K562 (cell line): ENCODE data around the gene COL11A2. TPM values are rescaled to one million over a fixed set of nuclear protein-coding genes. Genes with fewer than 3 reads are reported as not detected.

ENCODE experiments used
- ADNP ChIP-seq: fragments of 200-800 bp; sonication (Bioruptor generic); IDR thresholded peaks from 2 replicates; pipeline ENCODE4 v1.6.1; 2016; ENCODE audit warnings: missing genetic modification characterization, missing compliant biosample characterization
- BDP1 ChIP-seq: IDR thresholded peaks from 3 replicates; pipeline ENCODE4 v1.6.1; 2011; ENCODE audit not compliant: insufficient read length, insufficient read depth
- DPF2 ChIP-seq: fragments of 450-650 bp; IDR thresholded peaks from 2 replicates; pipeline ENCODE4 v1.6.1; 2016
- ETV6 ChIP-seq, 3 experiments: fragments of 150-350 bp in 1 of 3; sonication (generic) in 1 of 3; formaldehyde crosslinking in 1 of 3; IDR thresholded peaks; 2 replicates each; pipeline versions ENCODE4 v1.6.1 to v1.8.0; 2014 to 2022; ENCODE audit warnings: borderline replicate concordance in 2 of 3, low read depth in 2 of 3, antibody characterized with exemption in 1 of 3, low read length in 1 of 3, mild to moderate bottlenecking in 1 of 3, missing genetic modification reagents in 1 of 3
- FOXP1 ChIP-seq: sonication (generic); formaldehyde crosslinking; IDR thresholded peaks from 2 replicates; pipeline ENCODE4 v1.8.0; 2022; ENCODE audit warnings: mild to moderate bottlenecking, missing genetic modification reagents
- GTF2A2 ChIP-seq: IDR thresholded peaks from 2 replicates; pipeline ENCODE4 v1.6.1; 2016; ENCODE audit warnings: mild to moderate bottlenecking, missing genetic modification characterization, missing compliant biosample characterization
- HEY1 ChIP-seq: fragments of 250-450 bp; sonication (Bioruptor Pico); IDR thresholded peaks from 2 replicates; pipeline ENCODE4 v1.5.0; 2020; ENCODE audit warnings: mild to moderate bottlenecking, moderate library complexity, borderline replicate concordance
- HMG20A ChIP-seq: fragments of 450-650 bp; formaldehyde crosslinking; conservative IDR thresholded peaks from 2 replicates; pipeline ENCODE4 v1.4.0; 2020; ENCODE audit warnings: mild to moderate bottlenecking, mixed read lengths
- NCOA4 ChIP-seq: fragments of 450-650 bp; IDR thresholded peaks from 2 replicates; pipeline ENCODE4 v1.6.1; 2018; ENCODE audit warnings: mild to moderate bottlenecking; ENCODE audit not compliant: partially characterized antibody
- PPARD ChIP-seq: fragments of 250-450 bp; sonication (Bioruptor Pico); IDR thresholded peaks from 2 replicates; pipeline ENCODE4 v1.8.0; 2022; ENCODE audit warnings: inconsistent platforms, mild to moderate bottlenecking, moderate library complexity
- SIRT6 ChIP-seq: IDR thresholded peaks from one replicate; pipeline ENCODE4 v1.6.1; 2012; ENCODE audit warnings: low read depth, mild to moderate bottlenecking, control low read depth, inconsistent platforms, low read length, moderate library complexity
- SMARCA4 ChIP-seq: fragments of 450-650 bp; IDR thresholded peaks from 2 replicates; pipeline ENCODE4 v1.6.1; 2016
- SUPT5H ChIP-seq: fragments of 450-650 bp; IDR thresholded peaks from 2 replicates; pipeline ENCODE4 v1.6.1; 2016
- TAF7 ChIP-seq: fragments of 450-650 bp; IDR thresholded peaks from 2 replicates; pipeline ENCODE4 v1.6.1; 2016; ENCODE audit warnings: missing genetic modification characterization, missing compliant biosample characterization
- ZBTB8A ChIP-seq: fragments of 450-650 bp; IDR thresholded peaks from 2 replicates; pipeline ENCODE4 v1.6.1; 2018; ENCODE audit warnings: mild to moderate bottlenecking, moderate library complexity; ENCODE audit not compliant: partially characterized antibody
- ZNF57 ChIP-seq: fragments of 450-650 bp; formaldehyde crosslinking; IDR thresholded peaks from 2 replicates; pipeline ENCODE4 v1.4.0; 2020; ENCODE audit warnings: mild to moderate bottlenecking, moderate library complexity
- ZNF830 ChIP-seq: fragments of 250-450 bp; sonication (Bioruptor Pico); IDR thresholded peaks from 2 replicates; pipeline ENCODE4 v1.5.0; 2021; ENCODE audit warnings: mild to moderate bottlenecking
- polyA plus RNA-seq, 8 experiments: library from polyadenylated mRNA; depleted of rRNA in 4 of 8; stranded (reverse) in 5 of 8; unstranded in 3 of 8; fragments of >200 nt; fragmentation: Nextera tagmentation in 2 of 8; fragmentation: Illumina TruSeq in 1 of 8; extraction: Ambion mirVana in 2 of 8; extraction: Trizol in 1 of 8; gene quantifications; 2 replicates each; pipeline versions ENCODE4 v1.2.1 to v1.2.3, GENCODE V29; 2011 to 2014; ENCODE audit warnings: inconsistent platforms in 1 of 8, missing spikeins in 1 of 8
- total RNA-seq, 7 experiments: library from RNA; depleted of rRNA in 6 of 7; stranded (reverse); fragments of >200 nt in 6 of 7; fragmentation: Illumina TruSeq in 2 of 7; extraction: Trizol in 2 of 7; gene quantifications; 2 replicates each; pipeline versions ENCODE4 v1.2.1 to v1.2.3, GENCODE V29; 2011 to 2021; ENCODE audit warnings: low replicate concordance in 1 of 7
- TF ChIP-seq, protein P1 (sequence below): sonication (generic); formaldehyde crosslinking; IDR thresholded peaks from 2 replicates; pipeline ENCODE4 v1.8.0; 2023; ENCODE audit warnings: mild to moderate bottlenecking, missing genetic modification reagents
- TF ChIP-seq, protein P2 (sequence below): fragments of 450-650 bp; conservative IDR thresholded peaks from 2 replicates; pipeline ENCODE4 v1.6.1; 2016; ENCODE audit warnings: missing genetic modification characterization, low read depth, mild to moderate bottlenecking, control low read depth, missing compliant biosample characterization
- TF ChIP-seq, protein P3 (sequence below): sonication (generic); formaldehyde crosslinking; IDR thresholded peaks from 2 replicates; pipeline ENCODE4 v1.9.0; 2022; ENCODE audit warnings: mild to moderate bottlenecking, missing genetic modification reagents
- TF ChIP-seq, protein P4 (sequence below): fragments of 250-450 bp; sonication (Bioruptor Pico); IDR thresholded peaks from 2 replicates; pipeline ENCODE4 v1.8.0; 2021; ENCODE audit warnings: borderline replicate concordance, mild to moderate bottlenecking, moderate library complexity; ENCODE audit not compliant: poor library complexity, severe bottlenecking
- TF ChIP-seq, protein P5 (sequence below): fragments of 250-450 bp; sonication (Bioruptor Pico); IDR thresholded peaks from 2 replicates; pipeline ENCODE4 v1.6.1; 2021; ENCODE audit warnings: mild to moderate bottlenecking

COL11A2 gene
- total and polyA plus RNA-seq, 9 of the 15 experiments (the other 6 are each of a cell fraction or from before 2014, with no cell fraction given), result 0.04 to 0.35 (median 0.09) TPM; not detected in 1

DNA sequence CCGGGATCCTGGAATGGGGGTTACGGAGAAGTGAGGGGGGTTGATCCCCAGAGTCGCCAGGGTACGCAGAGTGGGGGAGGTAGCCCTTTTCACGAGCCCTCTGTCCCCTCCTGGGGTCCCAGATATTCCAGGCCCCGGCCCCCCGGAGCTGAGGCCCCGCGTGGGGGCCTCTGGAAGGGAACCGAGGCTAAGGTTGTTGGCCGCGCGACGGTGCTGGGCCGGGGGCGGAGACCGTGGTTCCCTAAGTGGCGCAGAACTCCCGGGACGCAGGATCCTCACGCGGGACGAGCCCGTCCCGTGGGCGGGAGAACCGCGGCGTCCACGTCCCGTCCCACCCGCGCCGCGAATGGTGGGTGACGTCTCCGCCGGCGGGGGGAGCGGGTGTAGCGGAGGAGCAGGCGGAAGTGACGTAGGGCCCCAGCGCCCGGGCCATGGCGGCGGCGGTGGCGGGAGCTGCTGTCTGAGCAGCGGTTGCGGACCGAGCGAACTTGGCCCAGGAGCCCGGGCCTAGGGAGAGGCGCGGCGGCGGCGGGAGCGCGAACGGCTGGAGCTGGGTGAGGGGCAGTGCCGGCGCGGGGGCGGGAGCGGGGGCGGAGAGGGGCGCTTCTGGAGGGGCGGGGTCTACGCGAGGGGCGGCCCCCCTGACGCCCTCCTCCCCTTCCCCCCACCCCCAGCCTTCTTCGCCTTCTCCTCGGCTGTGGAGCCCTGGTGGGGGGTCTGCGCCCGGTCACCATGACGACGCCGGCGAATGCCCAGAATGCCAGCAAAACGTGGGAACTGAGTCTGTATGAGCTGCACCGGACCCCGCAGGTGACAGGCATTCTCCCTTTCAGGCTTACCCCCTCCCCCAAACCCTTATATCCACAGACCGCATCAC is 16.1 kb upstream of the COL11A2 start, which contains the start of gene RING1 (continued):
- TF ChIP-seq, protein P1, sequence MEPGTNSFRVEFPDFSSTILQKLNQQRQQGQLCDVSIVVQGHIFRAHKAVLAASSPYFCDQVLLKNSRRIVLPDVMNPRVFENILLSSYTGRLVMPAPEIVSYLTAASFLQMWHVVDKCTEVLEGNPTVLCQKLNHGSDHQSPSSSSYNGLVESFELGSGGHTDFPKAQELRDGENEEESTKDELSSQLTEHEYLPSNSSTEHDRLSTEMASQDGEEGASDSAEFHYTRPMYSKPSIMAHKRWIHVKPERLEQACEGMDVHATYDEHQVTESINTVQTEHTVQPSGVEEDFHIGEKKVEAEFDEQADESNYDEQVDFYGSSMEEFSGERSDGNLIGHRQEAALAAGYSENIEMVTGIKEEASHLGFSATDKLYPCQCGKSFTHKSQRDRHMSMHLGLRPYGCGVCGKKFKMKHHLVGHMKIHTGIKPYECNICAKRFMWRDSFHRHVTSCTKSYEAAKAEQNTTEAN (CRISPR knock-in tag), result no peak
- TF ChIP-seq SMARCA4, result no peak
- peak; percentile 36; the same call in 1 of the 2 replicates for TF ChIP-seq FOXP1 (CRISPR knock-in tag)
- no peak for TF ChIP-seq ZBTB8A
- no peak for TF ChIP-seq ADNP (tag)
- no peak for TF ChIP-seq ZNF830 (CRISPR knock-in tag)
- no peak for TF ChIP-seq SIRT6
- no peak for TF ChIP-seq DPF2
- TF ChIP-seq, protein P2, sequence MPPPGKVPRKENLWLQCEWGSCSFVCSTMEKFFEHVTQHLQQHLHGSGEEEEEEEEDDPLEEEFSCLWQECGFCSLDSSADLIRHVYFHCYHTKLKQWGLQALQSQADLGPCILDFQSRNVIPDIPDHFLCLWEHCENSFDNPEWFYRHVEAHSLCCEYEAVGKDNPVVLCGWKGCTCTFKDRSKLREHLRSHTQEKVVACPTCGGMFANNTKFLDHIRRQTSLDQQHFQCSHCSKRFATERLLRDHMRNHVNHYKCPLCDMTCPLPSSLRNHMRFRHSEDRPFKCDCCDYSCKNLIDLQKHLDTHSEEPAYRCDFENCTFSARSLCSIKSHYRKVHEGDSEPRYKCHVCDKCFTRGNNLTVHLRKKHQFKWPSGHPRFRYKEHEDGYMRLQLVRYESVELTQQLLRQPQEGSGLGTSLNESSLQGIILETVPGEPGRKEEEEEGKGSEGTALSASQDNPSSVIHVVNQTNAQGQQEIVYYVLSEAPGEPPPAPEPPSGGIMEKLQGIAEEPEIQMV (tag), result peak; percentile 89
- TF ChIP-seq, protein P3, sequence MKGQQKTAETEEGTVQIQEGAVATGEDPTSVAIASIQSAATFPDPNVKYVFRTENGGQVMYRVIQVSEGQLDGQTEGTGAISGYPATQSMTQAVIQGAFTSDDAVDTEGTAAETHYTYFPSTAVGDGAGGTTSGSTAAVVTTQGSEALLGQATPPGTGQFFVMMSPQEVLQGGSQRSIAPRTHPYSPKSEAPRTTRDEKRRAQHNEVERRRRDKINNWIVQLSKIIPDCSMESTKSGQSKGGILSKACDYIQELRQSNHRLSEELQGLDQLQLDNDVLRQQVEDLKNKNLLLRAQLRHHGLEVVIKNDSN (CRISPR knock-in tag), result no peak
- TF ChIP-seq BDP1, result no peak
- no peak for TF ChIP-seq ZNF57 (CRISPR knock-in tag)
- peak; percentile 61; the same call in 1 of the 2 replicates for TF ChIP-seq GTF2A2 (tag)
- TF ChIP-seq, protein P4, sequence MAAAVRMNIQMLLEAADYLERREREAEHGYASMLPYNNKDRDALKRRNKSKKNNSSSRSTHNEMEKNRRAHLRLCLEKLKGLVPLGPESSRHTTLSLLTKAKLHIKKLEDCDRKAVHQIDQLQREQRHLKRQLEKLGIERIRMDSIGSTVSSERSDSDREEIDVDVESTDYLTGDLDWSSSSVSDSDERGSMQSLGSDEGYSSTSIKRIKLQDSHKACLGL, result no peak
- no peak for TF ChIP-seq PPARD (CRISPR knock-in tag)
- no peak for TF ChIP-seq TAF7 (tag)
- TF ChIP-seq, protein P5, sequence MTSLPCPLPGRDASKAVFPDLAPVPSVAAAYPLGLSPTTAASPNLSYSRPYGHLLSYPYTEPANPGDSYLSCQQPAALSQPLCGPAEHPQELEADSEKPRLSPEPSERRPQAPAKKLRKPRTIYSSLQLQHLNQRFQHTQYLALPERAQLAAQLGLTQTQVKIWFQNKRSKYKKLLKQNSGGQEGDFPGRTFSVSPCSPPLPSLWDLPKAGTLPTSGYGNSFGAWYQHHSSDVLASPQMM (CRISPR knock-in tag), result no peak
- no peak for TF ChIP-seq HMG20A (CRISPR knock-in tag)
- peak; percentile 95 for TF ChIP-seq SUPT5H
- TF ChIP-seq HEY1 (CRISPR knock-in tag), result no peak
- 0 out of 4 replicates have a peak, but pooled peaks of 1 of the 2 experiments have one; percentile 53 for TF ChIP-seq ETV6 (IDR thresholded peaks at IDR 0.05; ENCODE audit: borderline replicate concordance in 1 of 2, low read depth in 2 of 2, low read length in 1 of 2)
- no peak for TF ChIP-seq ETV6 (CRISPR knock-in tag; IDR thresholded peaks at IDR 0.05; ENCODE audit: borderline replicate concordance)
- TF ChIP-seq NCOA4, result no peak
